Activated CD4-positive, alpha-beta T cell treated with anti-CD3 and anti-CD28 coated beads, Interleukin-2, amount 10 ng/mL, durations not matched to agents 7 days and 5 days (primary cell): Measurements from ENCODE around the gene KRT10. TPM values are rescaled to one million over a fixed set of nuclear protein-coding genes. Genes with fewer than 3 reads are reported as not detected.

ENCODE experiments used
- CTCF ChIA-PET: fragments of 350-600 bp; sonication (Branson Sonifier 250); formaldehyde crosslinking; loops from one replicate; lab custom pipeline; 2021; ENCODE audit warnings: antibody characterized with exemption; lab: Charles Lee
- POLR2A ChIA-PET: fragments of 350-600 bp; sonication (Branson Sonifier 250); formaldehyde crosslinking; loops from one replicate; lab custom pipeline; 2021; ENCODE audit warnings: antibody characterized with exemption; lab: Charles Lee
- DNase-seq: peaks from one replicate; pipeline ENCODE4 v3.0.0-alpha.2; 2020
- H3K27ac Mint-ChIP-seq: one replicate; pipeline ENCODE4 v1.8.0; 2021; ENCODE audit warnings: mild to moderate bottlenecking, moderate library complexity, mixed read lengths
- H3K27me3 Mint-ChIP-seq: one replicate; pipeline ENCODE4 v1.8.0; 2021; ENCODE audit warnings: mixed read lengths
- H3K36me3 Mint-ChIP-seq: one replicate; pipeline ENCODE4 v1.8.0; 2021; ENCODE audit warnings: low read depth, mixed read lengths
- H3K4me1 Mint-ChIP-seq: one replicate; pipeline ENCODE4 v1.8.0; 2021; ENCODE audit warnings: mixed read lengths
- H3K4me3 Mint-ChIP-seq: one replicate; pipeline ENCODE4 v1.8.0; 2021; ENCODE audit warnings: mild to moderate bottlenecking, moderate library complexity, mixed read lengths
- H3K9me3 Mint-ChIP-seq: one replicate; pipeline ENCODE4 v1.8.0; 2021; ENCODE audit warnings: mixed read lengths
- total RNA-seq, 2 experiments: library from RNA; stranded (reverse); gene quantifications; one replicate each; pipeline ENCODE4 v1.2.3, GENCODE V29; 2021

The KRT10 gene
- total RNA-seq, 2 experiments from 2014 or later: 21.0 to 22.9 TPM

GRCh38 chr17:40849723-40850122, 27.3 kb upstream of the KRT10 start:
- DNase-seq: no peak
- ChIA-PET CTCF (no interaction called here), POLR2A (interaction anchor here (0.7 kb wide), 1 partner anchor 18 kb away, joined by 3 read pairs; no protein-coding TSS in a partner anchor)
- Mint-ChIP-seq H3K36me3 (no peaks in the 10 kb centered on the region), H3K4me1 (no peaks in the 10 kb centered on the region), H3K9me3 (no peaks in the 10 kb centered on the region), H3K4me3 (no peak overlapping the region), H3K27ac (no peak overlapping the region), H3K27me3 (peaks cover 48% of the 10 kb centered on the region)

- CTCF ChIA-PET: no interaction called here
- H3K4me1 Mint-ChIP-seq: no peaks in the 10 kb centered on the region
- H3K4me3 Mint-ChIP-seq: no peak overlapping the region
- H3K27ac Mint-ChIP-seq: no peak overlapping the region
- peaks cover 50% of the 10 kb centered on the region for H3K27me3 Mint-ChIP-seq
- no peak for DNase-seq
- POLR2A ChIA-PET: interaction anchor here (0.7 kb wide), 1 partner anchor 17 kb away, joined by 3 read pairs; no protein-coding TSS in a partner anchor
- H3K9me3 Mint-ChIP-seq: no peaks in the 10 kb centered on the region
- H3K36me3 Mint-ChIP-seq: no peaks in the 10 kb centered on the region
Observed at GRCh38 chr17:40848583-40849235, 26.3 kb upstream of the KRT10 start.

GRCh38 chr17:40846515-40847144, 24.2 kb upstream of the KRT10 start:
- no peak for DNase-seq
- ChIA-PET CTCF (interaction anchor here (1.8 kb wide), 1 partner anchor 703 kb away, joined by 5 read pairs; no protein-coding TSS in a partner anchor), POLR2A (no interaction called here)
- Mint-ChIP-seq H3K27ac (no peak overlapping the region), H3K4me1 (no peaks in the 10 kb centered on the region), H3K9me3 (no peaks in the 10 kb centered on the region), H3K4me3 (no peak overlapping the region), H3K36me3 (no peaks in the 10 kb centered on the region), H3K27me3 (peaks cover 42% of the 10 kb centered on the region)

GRCh38 chr17:40844671-40845107, 22.3 kb upstream of the KRT10 start:
- ChIA-PET POLR2A (no interaction called here), CTCF (interaction anchor here (0.6 kb wide), 1 partner anchor 717 kb away, joined by 4 read pairs; no protein-coding TSS in a partner anchor)
- Mint-ChIP-seq H3K4me3 (no peak overlapping the region), H3K36me3 (no peaks in the 10 kb centered on the region), H3K4me1 (no peaks in the 10 kb centered on the region), H3K27me3 (peaks cover 41% of the 10 kb centered on the region), H3K27ac (no peak overlapping the region), H3K9me3 (no peaks in the 10 kb centered on the region)
- no peak for DNase-seq

- DNase-seq: no peak
- no peaks in the 10 kb centered on the region for H3K36me3 Mint-ChIP-seq
- H3K27me3 Mint-ChIP-seq: peaks cover 32% of the 10 kb centered on the region
- H3K9me3 Mint-ChIP-seq: no peaks in the 10 kb centered on the region
- no peak overlapping the region for H3K27ac Mint-ChIP-seq
- H3K4me3 Mint-ChIP-seq: no peak overlapping the region
- CTCF ChIA-PET: interaction anchor here (1.1 to 1.2 kb wide), 3 partner anchors 9 to 18 kb away, joined by 3 to 4 read pairs (median 3); no protein-coding TSS in a partner anchor
- H3K4me1 Mint-ChIP-seq: no peaks in the 10 kb centered on the region
- POLR2A ChIA-PET: no interaction called here
Observed at GRCh38 chr17:40843242-40843641, 20.8 kb upstream of the KRT10 start.

GRCh38 chr17:40841246-40841645, 18.8 kb upstream of the KRT10 start:
- CTCF ChIA-PET: no interaction called here
- H3K36me3 Mint-ChIP-seq: no peaks in the 10 kb centered on the region
- H3K27me3 Mint-ChIP-seq: peaks cover 23% of the 10 kb centered on the region
- H3K9me3 Mint-ChIP-seq: no peaks in the 10 kb centered on the region
- POLR2A ChIA-PET: no interaction called here
- H3K27ac Mint-ChIP-seq: no peak overlapping the region
- H3K4me3 Mint-ChIP-seq: no peak overlapping the region
- H3K4me1 Mint-ChIP-seq: no peaks in the 10 kb centered on the region
- DNase-seq: no peak

GRCh38 chr17:40839194-40839593, 16.8 kb upstream of the KRT10 start:
- CTCF ChIA-PET: interaction anchor here (1.4 kb wide), 1 partner anchor 12 kb away, joined by 3 read pairs; no protein-coding TSS in a partner anchor
- no peaks in the 10 kb centered on the region for H3K9me3 Mint-ChIP-seq
- no peak for DNase-seq
- no peaks in the 10 kb centered on the region for H3K4me1 Mint-ChIP-seq
- POLR2A ChIA-PET: no interaction called here
- H3K27ac Mint-ChIP-seq: no peak overlapping the region
- peaks cover 5% of the 10 kb centered on the region for H3K36me3 Mint-ChIP-seq
- no peak overlapping the region for H3K4me3 Mint-ChIP-seq
- H3K27me3 Mint-ChIP-seq: peaks cover 6% of the 10 kb centered on the region

- H3K9me3 Mint-ChIP-seq: no peaks in the 10 kb centered on the region
- H3K4me1 Mint-ChIP-seq: peaks cover 7% of the 10 kb centered on the region
- H3K36me3 Mint-ChIP-seq: peaks cover 5% of the 10 kb centered on the region
- ChIA-PET POLR2A (no interaction called here), CTCF (no interaction called here)
- H3K27ac Mint-ChIP-seq: no peak overlapping the region
- no peaks in the 10 kb centered on the region for H3K27me3 Mint-ChIP-seq
- DNase-seq: no peak
- H3K4me3 Mint-ChIP-seq: no peak overlapping the region
Observed at GRCh38 chr17:40836020-40836419, 13.6 kb upstream of the KRT10 start.

- no peaks in the 10 kb centered on the region for H3K27me3 Mint-ChIP-seq
- no peak overlapping the region for H3K27ac Mint-ChIP-seq
- DNase-seq: no peak
- H3K4me1 Mint-ChIP-seq: peaks cover 7% of the 10 kb centered on the region
- ChIA-PET CTCF (interaction anchor here (1.4 kb wide), 1 partner anchor 9 kb away, joined by 3 read pairs; no protein-coding TSS in a partner anchor), POLR2A (no interaction called here)
- H3K9me3 Mint-ChIP-seq: no peaks in the 10 kb centered on the region
- H3K36me3 Mint-ChIP-seq: peaks cover 5% of the 10 kb centered on the region
- no peak overlapping the region for H3K4me3 Mint-ChIP-seq
Observed at GRCh38 chr17:40833882-40834281, 11.5 kb upstream of the KRT10 start.

GRCh38 chr17:40832840-40833239, 10.4 kb upstream of the KRT10 start:
- ChIA-PET CTCF (interaction anchor here (1.2 to 1.4 kb wide), 2 partner anchors 8 to 834 kb away, joined by 3 to 4 read pairs; no protein-coding TSS in a partner anchor), POLR2A (no interaction called here)
- H3K36me3 Mint-ChIP-seq: peaks cover 5% of the 10 kb centered on the region
- DNase-seq: no peak
- H3K4me1 Mint-ChIP-seq: peaks cover 12% of the 10 kb centered on the region
- H3K27ac Mint-ChIP-seq: no peak overlapping the region
- H3K4me3 Mint-ChIP-seq: no peak overlapping the region
- no peaks in the 10 kb centered on the region for H3K9me3 Mint-ChIP-seq
- no peaks in the 10 kb centered on the region for H3K27me3 Mint-ChIP-seq

GRCh38 chr17:40830085-40830776, 7.8 kb upstream of the KRT10 start:
- H3K36me3 Mint-ChIP-seq: no peaks in the 10 kb centered on the region
- ChIA-PET CTCF (no interaction called here), POLR2A (no interaction called here)
- DNase-seq: no peak
- no peak overlapping the region for H3K27ac Mint-ChIP-seq
- peaks cover 24% of the 10 kb centered on the region for H3K4me1 Mint-ChIP-seq
- no peak overlapping the region for H3K4me3 Mint-ChIP-seq
- no peaks in the 10 kb centered on the region for H3K27me3 Mint-ChIP-seq
- no peaks in the 10 kb centered on the region for H3K9me3 Mint-ChIP-seq

- Mint-ChIP-seq H3K27ac (peak overlapping the region; percentile 31), H3K27me3 (no peaks in the 10 kb centered on the region), H3K4me3 (no peak overlapping the region), H3K9me3 (no peaks in the 10 kb centered on the region), H3K4me1 (peaks cover 30% of the 10 kb centered on the region), H3K36me3 (no peaks in the 10 kb centered on the region)
- ChIA-PET POLR2A (no interaction called here), CTCF (interaction anchor here (0.5 to 0.6 kb wide), 3 partner anchors 72 to 741 kb away, joined by 3 to 6 read pairs (median 3); no protein-coding TSS in a partner anchor)
- no peak for DNase-seq
Observed at GRCh38 chr17:40828454-40829044, 6.1 kb upstream of the KRT10 start.
